B cell (primary cell): Measurements from ENCODE around the gene DCAF7.

Source experiments
- CTCF ChIP-seq: fragments of 200-600 bp; IDR thresholded peaks from one replicate; pipeline ENCODE4 v1.8.0; 2022; ENCODE audit warnings: antibody characterized with exemption, mild to moderate bottlenecking
- EZH2 ChIP-seq: IDR thresholded peaks from 2 replicates; pipeline ENCODE4 v1.6.1; 2012; ENCODE audit warnings: borderline replicate concordance, low read depth, mild to moderate bottlenecking, moderate library complexity, low read length; ENCODE audit not compliant: insufficient read depth, poor library complexity, severe bottlenecking

DNA sequence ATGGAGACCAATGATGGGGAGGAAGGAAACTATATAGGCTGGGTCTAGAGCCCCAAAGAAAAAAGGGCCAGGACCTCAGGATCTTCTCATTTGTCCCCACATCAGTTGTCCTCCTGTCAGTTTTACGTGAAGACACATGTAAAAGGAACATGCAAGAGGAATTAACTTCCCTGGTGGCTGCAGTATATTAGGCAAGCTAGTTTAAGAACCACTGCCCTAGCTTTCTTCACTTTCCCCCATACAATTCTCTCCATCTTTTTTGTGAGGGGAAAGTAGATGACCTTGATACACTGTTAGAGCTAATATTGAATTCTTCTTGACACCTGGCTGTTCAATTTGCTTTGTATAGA, 74.2 kb downstream of the DCAF7 start:
- no peak for TF ChIP-seq CTCF
- TF ChIP-seq EZH2: no peak
